H9 (cell line): ENCODE measurements around the gene PF4V1. TPM values are rescaled to one million over a fixed set of nuclear protein-coding genes. Genes with fewer than 3 reads are reported as not detected.

ENCODE experiments used
- DNase-seq: peaks from one replicate; pipeline ENCODE4 v3.0.0-alpha.2; 2017
- H2AFZ ChIP-seq: one replicate; pipeline ENCODE4 v1.6.1; 2013; ENCODE audit warnings: mild to moderate bottlenecking, low read length, control low read depth, moderate library complexity
- H2AK5ac ChIP-seq: 2 replicates; pipeline ENCODE4 v1.6.1; 2013; ENCODE audit warnings: low read length, control low read depth, mixed read lengths; ENCODE audit not compliant: insufficient read length
- H2BK120ac ChIP-seq: one replicate; pipeline ENCODE4 v1.6.1; 2013; ENCODE audit warnings: low read depth, mild to moderate bottlenecking, low read length, control low read depth, inconsistent platforms; ENCODE audit not compliant: poor library complexity, severe bottlenecking
- H2BK12ac ChIP-seq: 2 replicates; pipeline ENCODE4 v1.6.1; 2013; ENCODE audit warnings: low read length, control low read depth, mixed read lengths, low read depth; ENCODE audit not compliant: insufficient read length
- H2BK15ac ChIP-seq: 2 replicates; pipeline ENCODE4 v1.6.1; 2013; ENCODE audit warnings: low read depth, low read length, control low read depth
- H2BK20ac ChIP-seq: one replicate; pipeline ENCODE4 v1.6.1; 2013; ENCODE audit warnings: low read depth, mild to moderate bottlenecking, low read length, control low read depth, inconsistent platforms; ENCODE audit not compliant: poor library complexity, severe bottlenecking
- H2BK5ac ChIP-seq: 2 replicates; pipeline ENCODE4 v1.6.1; 2013; ENCODE audit warnings: low read length, control low read depth, mixed read lengths; ENCODE audit not compliant: insufficient read length
- H3K14ac ChIP-seq: 2 replicates; pipeline ENCODE4 v1.6.1; 2013; ENCODE audit warnings: low read length, control low read depth; ENCODE audit not compliant: insufficient read depth
- H3K18ac ChIP-seq: 2 replicates; pipeline ENCODE4 v1.6.1; 2013; ENCODE audit warnings: low read depth, mild to moderate bottlenecking, mixed read lengths, low read length, control low read depth; ENCODE audit not compliant: insufficient read length
- H3K23ac ChIP-seq: 2 replicates; pipeline ENCODE4 v1.6.1; 2013; ENCODE audit warnings: low read length, control low read depth, mixed read lengths, low read depth; ENCODE audit not compliant: insufficient read length
- H3K23me2 ChIP-seq: 2 replicates; pipeline ENCODE4 v1.6.1; 2013; ENCODE audit warnings: low read depth, mild to moderate bottlenecking, mixed read lengths, low read length, control low read depth; ENCODE audit not compliant: insufficient read length, poor library complexity, severe bottlenecking
- H3K27ac ChIP-seq: 2 replicates; pipeline ENCODE4 v1.5.1; 2013; ENCODE audit warnings: low read length, control low read depth, mixed read lengths, low read depth; ENCODE audit not compliant: insufficient read length
- H3K27me3 ChIP-seq: 2 replicates; pipeline ENCODE4 v1.6.1; 2013; ENCODE audit warnings: low read length, control low read depth, inconsistent platforms; ENCODE audit not compliant: insufficient read depth
- H3K4ac ChIP-seq: 2 replicates; pipeline ENCODE4 v1.6.1; 2013; ENCODE audit warnings: low read depth, mild to moderate bottlenecking, control low read depth, inconsistent platforms, low read length, moderate library complexity
- H3K4me1 ChIP-seq: 2 replicates; pipeline ENCODE4 v1.6.1; 2013; ENCODE audit warnings: low read length, control low read depth, inconsistent platforms; ENCODE audit not compliant: insufficient read depth
- H3K4me2 ChIP-seq: 2 replicates; pipeline ENCODE4 v1.6.1; 2013; ENCODE audit warnings: low read length, control low read depth, mixed read lengths; ENCODE audit not compliant: insufficient read length, insufficient read depth
- H3K56ac ChIP-seq: 2 replicates; pipeline ENCODE4 v1.6.1; 2013; ENCODE audit warnings: low read depth, mild to moderate bottlenecking, mixed read lengths, low read length, control low read depth; ENCODE audit not compliant: insufficient read length
- H3K79me1 ChIP-seq: 2 replicates; pipeline ENCODE4 v1.6.1; 2013; ENCODE audit warnings: low read depth, mild to moderate bottlenecking, moderate library complexity, low read length, control low read depth, inconsistent platforms; ENCODE audit not compliant: insufficient read depth, poor library complexity, severe bottlenecking
- H3K79me2 ChIP-seq: 2 replicates; pipeline ENCODE4 v1.6.1; 2013; ENCODE audit warnings: low read length, control low read depth, inconsistent platforms; ENCODE audit not compliant: insufficient read depth
- H3K9ac ChIP-seq: 2 replicates; pipeline ENCODE4 v1.6.1; 2013; ENCODE audit warnings: low read length, control low read depth, mixed read lengths; ENCODE audit not compliant: insufficient read length; ENCODE audit errors: extremely low read depth
- H3K9me3 ChIP-seq: one replicate; pipeline ENCODE4 v1.6.1; 2013; ENCODE audit warnings: low read depth, low read length, inconsistent platforms; ENCODE audit not compliant: control insufficient read depth
- H3T11ph ChIP-seq: one replicate; pipeline ENCODE4 v1.6.1; 2013; ENCODE audit warnings: mild to moderate bottlenecking, low read length, control low read depth, inconsistent platforms
- H4K20me1 ChIP-seq: one replicate; pipeline ENCODE4 v1.6.1; 2013; ENCODE audit not compliant: control insufficient read depth, insufficient read length, insufficient read depth
- H4K5ac ChIP-seq: 2 replicates; pipeline ENCODE4 v1.6.1; 2013; ENCODE audit warnings: low read depth, mild to moderate bottlenecking, mixed read lengths, low read length, control low read depth; ENCODE audit not compliant: insufficient read length
- H4K8ac ChIP-seq: replicated peaks from 2 replicates; pipeline ENCODE4 v1.6.1; 2013; ENCODE audit warnings: low read length, control low read depth, mixed read lengths, low read depth; ENCODE audit not compliant: insufficient read length
- H4K91ac ChIP-seq: 2 replicates; pipeline ENCODE4 v1.6.1; 2013; ENCODE audit warnings: low read depth, mild to moderate bottlenecking, moderate library complexity, mixed read lengths, low read length, control low read depth; ENCODE audit not compliant: insufficient read length
- H3K27ac Mint-ChIP-seq, 3 experiments: 2 replicates in 2 of 3; 3 replicates in 1 of 3; pipeline ENCODE4 v1.8.0; 2020 to 2021; ENCODE audit warnings: mixed read lengths in 3 of 3, mild to moderate bottlenecking in 1 of 3, moderate library complexity in 1 of 3
- H3K27me3 Mint-ChIP-seq: 2 replicates; pipeline ENCODE4 v1.8.0; 2021; ENCODE audit warnings: low read depth, mild to moderate bottlenecking, moderate library complexity, mixed read lengths
- H3K36me3 Mint-ChIP-seq, 3 experiments: 2 replicates in 2 of 3; 3 replicates in 1 of 3; pipeline ENCODE4 v1.8.0; 2020 to 2021; ENCODE audit warnings: low read depth in 3 of 3, mixed read lengths in 3 of 3; ENCODE audit not compliant: insufficient read depth in 1 of 3
- H3K4me1 Mint-ChIP-seq, 2 experiments: 2 replicates each; pipeline ENCODE4 v1.8.0; 2020; ENCODE audit warnings: mixed read lengths in 2 of 2
- H3K4me3 Mint-ChIP-seq, 2 experiments: 2 replicates in 1 of 2; 3 replicates in 1 of 2; pipeline ENCODE4 v1.8.0; 2020 to 2021; ENCODE audit warnings: mild to moderate bottlenecking in 2 of 2, mixed read lengths in 2 of 2, moderate library complexity in 1 of 2
- H3K9me3 Mint-ChIP-seq, 2 experiments: 2 replicates in 1 of 2; 3 replicates in 1 of 2; pipeline ENCODE4 v1.8.0; 2020; ENCODE audit warnings: mild to moderate bottlenecking in 2 of 2, mixed read lengths in 2 of 2, moderate library complexity in 1 of 2
- WGBS: extraction: QIAGEN DNeasy Blood & Tissue Kit; methylation state at CpG from one replicate; pipeline ENCODE4 v1.1.7; 2013; ENCODE audit warnings: missing lambda C conversion rate, low lambda C conversion rate, mixed read lengths; ENCODE audit not compliant: insufficient read length; ENCODE audit errors: extremely low coverage; 5-methylcytosine and 5-hydroxymethylcytosine counted together
- total RNA-seq: library from RNA; stranded (reverse); gene quantifications from 2 replicates; pipeline ENCODE4 v1.2.1, GENCODE V29; 2021
- TF ChIP-seq, protein P1 (sequence below): fragments of 200-600 bp; sonication (generic); conservative IDR thresholded peaks from 3 replicates; pipeline ENCODE4 v1.8.0; 2021; ENCODE audit warnings: antibody characterized with exemption, mild to moderate bottlenecking

PF4V1 gene
- total RNA-seq, 1 experiment from 2014 or later: not detected

DNA sequence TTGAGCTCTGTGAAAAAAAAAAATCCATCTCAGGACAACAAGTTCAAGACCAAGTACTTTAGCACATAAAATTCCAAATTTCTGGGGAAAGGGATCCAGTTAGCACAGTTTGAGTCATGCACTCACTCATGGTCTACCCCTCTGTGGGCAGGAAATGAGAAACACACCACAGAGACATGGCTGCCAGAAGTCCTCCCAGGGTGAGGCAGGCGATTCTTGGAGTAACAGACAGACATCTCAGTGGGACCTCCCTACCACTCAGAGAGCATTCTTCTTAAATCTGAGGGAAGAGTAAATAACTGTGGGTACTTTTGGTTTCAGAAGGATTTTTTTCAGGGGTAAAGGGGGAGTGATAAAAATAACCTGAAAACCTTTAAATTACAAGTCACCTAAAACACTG lies 30.2 kb downstream of the PF4V1 start:
- no peak overlapping the region for H3K9ac ChIP-seq
- H3K4me1 Mint-ChIP-seq: no peaks in the 10 kb centered on the region; a peak in 1 of 4 replicates

More for the DNA sequence above, 30.2 kb downstream of the PF4V1 start:
- no peak overlapping the region for H3K4me2 ChIP-seq
- H3K56ac ChIP-seq: no peak overlapping the region
- H3K79me1 ChIP-seq: no peaks in the 10 kb centered on the region
- no peaks in the 10 kb centered on the region for H3K23me2 ChIP-seq
- no peak overlapping the region for H4K5ac ChIP-seq
- no peak overlapping the region for H3K23ac ChIP-seq
- no peak overlapping the region for H2AK5ac ChIP-seq
- peaks cover 2% of the 10 kb centered on the region; the same call in 1 of the 2 replicates for H3K27me3 Mint-ChIP-seq
- no peaks in the 10 kb centered on the region for H4K20me1 ChIP-seq
- H3K18ac ChIP-seq: no peak overlapping the region
- no peaks in the 10 kb centered on the region for H3K36me3 Mint-ChIP-seq
- H3K14ac ChIP-seq: no peak overlapping the region
- no peak overlapping the region for H3K4me3 Mint-ChIP-seq
- H3K79me2 ChIP-seq: no peaks in the 10 kb centered on the region
- no peaks in the 10 kb centered on the region for H3K9me3 Mint-ChIP-seq
- H3K4me1 ChIP-seq: no peaks in the 10 kb centered on the region
- no peak overlapping the region for H2BK120ac ChIP-seq
- no peak overlapping the region for H3T11ph ChIP-seq
- no peak for DNase-seq
- H2BK12ac ChIP-seq: no peak overlapping the region
- H4K8ac ChIP-seq: no peak overlapping the region
- H2BK15ac ChIP-seq: no peak overlapping the region
- no peak overlapping the region for H2BK5ac ChIP-seq
- no peak overlapping the region for H3K27ac Mint-ChIP-seq
- no peak overlapping the region for H4K91ac ChIP-seq
- no peaks in the 10 kb centered on the region for H3K9me3 ChIP-seq
- H3K27ac ChIP-seq: no peak overlapping the region
- no peak overlapping the region for H2BK20ac ChIP-seq
- H3K4ac ChIP-seq: no peak overlapping the region
- H3K27me3 ChIP-seq: no peaks in the 10 kb centered on the region
- no peak overlapping the region for H2AFZ ChIP-seq
- WGBS: no CpG with 5 or more reads among the region's 1 CpG
- TF ChIP-seq, protein P1, sequence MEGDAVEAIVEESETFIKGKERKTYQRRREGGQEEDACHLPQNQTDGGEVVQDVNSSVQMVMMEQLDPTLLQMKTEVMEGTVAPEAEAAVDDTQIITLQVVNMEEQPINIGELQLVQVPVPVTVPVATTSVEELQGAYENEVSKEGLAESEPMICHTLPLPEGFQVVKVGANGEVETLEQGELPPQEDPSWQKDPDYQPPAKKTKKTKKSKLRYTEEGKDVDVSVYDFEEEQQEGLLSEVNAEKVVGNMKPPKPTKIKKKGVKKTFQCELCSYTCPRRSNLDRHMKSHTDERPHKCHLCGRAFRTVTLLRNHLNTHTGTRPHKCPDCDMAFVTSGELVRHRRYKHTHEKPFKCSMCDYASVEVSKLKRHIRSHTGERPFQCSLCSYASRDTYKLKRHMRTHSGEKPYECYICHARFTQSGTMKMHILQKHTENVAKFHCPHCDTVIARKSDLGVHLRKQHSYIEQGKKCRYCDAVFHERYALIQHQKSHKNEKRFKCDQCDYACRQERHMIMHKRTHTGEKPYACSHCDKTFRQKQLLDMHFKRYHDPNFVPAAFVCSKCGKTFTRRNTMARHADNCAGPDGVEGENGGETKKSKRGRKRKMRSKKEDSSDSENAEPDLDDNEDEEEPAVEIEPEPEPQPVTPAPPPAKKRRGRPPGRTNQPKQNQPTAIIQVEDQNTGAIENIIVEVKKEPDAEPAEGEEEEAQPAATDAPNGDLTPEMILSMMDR: no peak
